Uterus (tissue), 4 donors: ENCODE measurements around the gene MACROH2A1. TPM values are rescaled to one million over a fixed set of nuclear protein-coding genes. Genes with fewer than 3 reads are reported as not detected.

Experiments used
- DNase-seq, 2 donors: peaks; one replicate each; pipeline ENCODE4 v3.0.0-alpha.2; 2019 to 2020
- H3K27ac ChIP-seq, 2 donors: fragments of 200-600 bp; sonication (generic); 1 replicate in 1 of 2; 2 replicates in 1 of 2; pipeline ENCODE4 v1.5.1; 2016 to 2018
- H3K27me3 ChIP-seq, 2 donors: fragments of 200-600 bp; sonication (generic); one replicate each; pipeline ENCODE4 v1.5.1; 2018 to 2019; ENCODE audit warnings: control low read depth in 1 of 2
- H3K36me3 ChIP-seq, 2 donors: fragments of 200-600 bp; sonication (generic); one replicate each; pipeline ENCODE4 v1.5.1; 2019; ENCODE audit warnings: control low read depth in 1 of 2
- H3K4me1 ChIP-seq, 2 donors: fragments of 200-600 bp; sonication (generic); one replicate each; pipeline ENCODE4 v1.5.1; 2018 to 2019; ENCODE audit warnings: control low read depth in 1 of 2
- H3K4me3 ChIP-seq, 2 donors: fragments of 200-600 bp; sonication (generic); 1 replicate in 1 of 2; 2 replicates in 1 of 2; pipeline ENCODE4 v1.5.1; 2018 to 2019; ENCODE audit warnings: mild to moderate bottlenecking in 1 of 2
- H3K9me3 ChIP-seq, 2 donors: fragments of 200-600 bp; sonication (generic); one replicate each; pipeline ENCODE4 v1.5.1; 2019; ENCODE audit warnings: control low read depth in 1 of 2
- CTCF ChIP-seq, 4 experiments: fragments of 200-600 bp in 2 of 4; fragments of 450-650 bp in 2 of 4; sonication (generic) in 2 of 4; IDR thresholded peaks; one replicate each; pipeline ENCODE4 v1.5.1; 2016 to 2019; ENCODE audit warnings: antibody characterized with exemption in 4 of 4, mild to moderate bottlenecking in 2 of 4, moderate library complexity in 1 of 4
- POLR2A ChIP-seq, 2 donors: fragments of 450-650 bp; IDR thresholded peaks; one replicate each; pipeline ENCODE4 v1.6.1; 2016; ENCODE audit warnings: antibody characterized with exemption in 2 of 2, mild to moderate bottlenecking in 1 of 2, moderate library complexity in 1 of 2
- intact Hi-C: fragments of 100-400 bp; cut with DNase I; formaldehyde crosslinking; loops from one replicate; pipeline ENCODE4 v1.15.1; 2023; ENCODE audit warnings: low total_unique reads
- total RNA-seq, 4 donors: library from RNA; depleted of rRNA in 3 of 4; stranded (reverse); fragments of >200 nt in 3 of 4; gene quantifications; one replicate each; pipeline versions ENCODE4 v1.1.0 to v1.2.4, GENCODE V29; 2014 to 2023
- donor health status: DM: yes; HTN: yes; CAD: no.

The MACROH2A1 gene
- total RNA-seq, 4 donors from 2014 or later: 121 to 200 (median 141) TPM

GRCh38 chr5:135436951-135437418 is 38.0 kb upstream of the MACROH2A1 start:
- H3K27ac ChIP-seq: no peak overlapping the region
- no peak overlapping the region for H3K4me3 ChIP-seq
- H3K27me3 ChIP-seq: no peaks in the 10 kb centered on the region
- H3K36me3 ChIP-seq: no peaks in the 10 kb centered on the region
- H3K9me3 ChIP-seq: no peaks in the 10 kb centered on the region
- TF ChIP-seq POLR2A (IDR thresholded peaks at IDR 0.05) (no peak), CTCF (IDR thresholded peaks at IDR 0.05) (no peak)
- intact Hi-C loops: no loop called here
- H3K4me1 ChIP-seq: no peaks in the 10 kb centered on the region
- no peak for DNase-seq

- Histone ChIP-seq H3K9me3 (no peaks in the 10 kb centered on the region), H3K4me3 (no peak overlapping the region), H3K4me1 (no peaks in the 10 kb centered on the region), H3K36me3 (no peaks in the 10 kb centered on the region), H3K27me3 (no peaks in the 10 kb centered on the region), H3K27ac (no peak overlapping the region)
- TF ChIP-seq CTCF (IDR thresholded peaks at IDR 0.05) (no peak), POLR2A (IDR thresholded peaks at IDR 0.05) (no peak)
- intact Hi-C loops: no loop called here
- no peak for DNase-seq
Measured at GRCh38 chr5:135435467-135436330, 36.7 kb upstream of the MACROH2A1 start.

GRCh38 chr5:135434591-135435466 is 35.8 kb upstream of the MACROH2A1 start:
- TF ChIP-seq CTCF (IDR thresholded peaks at IDR 0.05): no peak
- TF ChIP-seq POLR2A (IDR thresholded peaks at IDR 0.05): no peak
- no peaks in the 10 kb centered on the region for H3K9me3 ChIP-seq
- H3K4me1 ChIP-seq: no peaks in the 10 kb centered on the region
- no peak overlapping the region for H3K4me3 ChIP-seq
- intact Hi-C loops: no loop called here
- no peak for DNase-seq
- no peaks in the 10 kb centered on the region for H3K36me3 ChIP-seq
- H3K27me3 ChIP-seq: no peaks in the 10 kb centered on the region
- H3K27ac ChIP-seq: no peak overlapping the region

GRCh38 chr5:135433681-135434426 is 34.8 kb upstream of the MACROH2A1 start:
- TF ChIP-seq POLR2A (IDR thresholded peaks at IDR 0.05) (no peak), CTCF (IDR thresholded peaks at IDR 0.05) (no peak)
- no peaks in the 10 kb centered on the region for H3K36me3 ChIP-seq
- no peaks in the 10 kb centered on the region for H3K9me3 ChIP-seq
- no peak for DNase-seq
- no peak overlapping the region for H3K27ac ChIP-seq
- intact Hi-C loops: no loop called here
- H3K4me3 ChIP-seq: no peak overlapping the region
- H3K4me1 ChIP-seq: no peaks in the 10 kb centered on the region
- H3K27me3 ChIP-seq: no peaks in the 10 kb centered on the region
